Retinal pigment epithelial cell (primary cell): ENCODE data around the gene ASCC1.

ENCODE experiments used
- DNase-seq: peaks from one replicate; pipeline ENCODE4 v3.0.0-alpha.2; 2010; ENCODE audit warnings: low read depth
- H3K4me3 ChIP-seq: 2 replicates; pipeline ENCODE4 v1.5.1; 2011; ENCODE audit warnings: mild to moderate bottlenecking, low read length, control low read depth, moderate library complexity
- TF ChIP-seq, protein P1 (sequence below): conservative IDR thresholded peaks from 2 replicates; pipeline ENCODE4 v1.5.1; 2011; ENCODE audit warnings: low read depth, low read length, control low read depth, inconsistent platforms

ASCC1 gene

DNA sequence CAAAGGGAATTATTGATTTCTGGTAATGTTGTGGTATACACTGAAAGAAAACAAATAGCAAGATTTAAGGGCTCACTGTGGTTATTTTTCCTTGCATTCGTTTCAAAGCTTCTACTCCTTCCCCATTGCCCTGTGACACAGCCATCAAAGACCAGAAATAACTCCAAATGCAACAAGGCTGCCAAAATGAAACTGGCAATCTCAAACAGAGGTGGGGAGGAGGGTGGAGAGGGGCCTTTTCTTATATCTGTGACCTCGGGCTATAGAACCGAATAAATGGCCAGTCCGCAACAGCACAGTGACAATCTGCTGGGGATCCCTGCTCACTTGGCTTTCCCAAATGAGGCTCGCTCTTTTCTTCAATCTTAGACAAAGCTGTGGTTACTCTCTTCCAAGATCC is 110.4 kb downstream of the ASCC1 start:
- H3K4me3 ChIP-seq, result no peak overlapping the region
- DNase-seq, result no peak

DNA sequence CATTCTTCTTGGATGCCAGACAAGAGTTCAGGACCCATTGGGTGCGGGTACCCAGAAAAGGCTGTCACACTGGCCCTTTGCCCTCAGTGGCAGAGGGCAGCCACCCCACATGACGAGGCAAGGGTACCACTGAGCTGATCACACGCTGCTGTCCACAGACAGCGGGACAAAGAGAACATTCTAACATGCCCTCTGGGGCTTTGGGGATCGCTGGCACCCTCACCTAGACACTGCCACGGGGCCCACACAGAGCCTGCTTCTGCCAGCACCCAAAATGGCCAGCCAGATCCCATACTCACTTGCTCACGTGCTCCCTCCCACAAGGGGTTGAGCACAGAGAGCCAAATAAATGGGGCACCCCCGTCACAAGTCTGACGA is 111.0 kb downstream of the ASCC1 start:
- TF ChIP-seq, protein P1, sequence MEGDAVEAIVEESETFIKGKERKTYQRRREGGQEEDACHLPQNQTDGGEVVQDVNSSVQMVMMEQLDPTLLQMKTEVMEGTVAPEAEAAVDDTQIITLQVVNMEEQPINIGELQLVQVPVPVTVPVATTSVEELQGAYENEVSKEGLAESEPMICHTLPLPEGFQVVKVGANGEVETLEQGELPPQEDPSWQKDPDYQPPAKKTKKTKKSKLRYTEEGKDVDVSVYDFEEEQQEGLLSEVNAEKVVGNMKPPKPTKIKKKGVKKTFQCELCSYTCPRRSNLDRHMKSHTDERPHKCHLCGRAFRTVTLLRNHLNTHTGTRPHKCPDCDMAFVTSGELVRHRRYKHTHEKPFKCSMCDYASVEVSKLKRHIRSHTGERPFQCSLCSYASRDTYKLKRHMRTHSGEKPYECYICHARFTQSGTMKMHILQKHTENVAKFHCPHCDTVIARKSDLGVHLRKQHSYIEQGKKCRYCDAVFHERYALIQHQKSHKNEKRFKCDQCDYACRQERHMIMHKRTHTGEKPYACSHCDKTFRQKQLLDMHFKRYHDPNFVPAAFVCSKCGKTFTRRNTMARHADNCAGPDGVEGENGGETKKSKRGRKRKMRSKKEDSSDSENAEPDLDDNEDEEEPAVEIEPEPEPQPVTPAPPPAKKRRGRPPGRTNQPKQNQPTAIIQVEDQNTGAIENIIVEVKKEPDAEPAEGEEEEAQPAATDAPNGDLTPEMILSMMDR, result no peak
- no peak for DNase-seq

More for the DNA sequence above, 110.4 kb downstream of the ASCC1 start:
- TF ChIP-seq, protein P1, result no peak

DNA sequence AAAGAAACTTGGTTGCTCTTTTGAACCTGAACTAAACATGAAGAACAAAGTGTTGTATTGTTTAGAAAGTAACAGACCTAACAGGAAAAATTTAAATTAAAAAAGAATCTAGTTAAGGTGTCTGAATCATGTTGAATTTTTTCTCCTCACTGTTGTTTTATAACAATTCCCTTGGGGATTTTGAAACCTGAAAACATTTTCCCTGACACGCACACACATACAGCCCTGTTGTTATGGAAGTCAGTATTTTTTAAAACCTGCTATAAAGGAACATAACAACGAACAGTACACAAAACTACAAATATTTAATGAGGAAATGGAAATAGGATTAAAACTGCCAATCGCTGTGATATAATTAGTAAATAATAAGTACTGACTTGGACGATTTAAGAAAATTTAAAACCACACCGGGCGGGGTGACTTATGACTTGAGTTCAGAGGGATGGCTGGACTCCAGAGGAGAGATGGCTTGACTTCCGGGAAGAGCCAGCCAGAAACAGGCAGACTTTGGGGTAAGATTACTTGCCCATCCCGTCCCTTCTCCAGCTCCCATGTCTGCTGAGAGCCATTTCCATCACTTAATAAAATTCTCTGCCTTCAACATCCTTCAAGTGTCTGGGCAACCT is 111.5 kb downstream of the ASCC1 start:
- no peak overlapping the region for H3K4me3 ChIP-seq
- peak; percentile 6 for DNase-seq
- TF ChIP-seq, protein P1, result no peak

More for the DNA sequence above, 111.0 kb downstream of the ASCC1 start:
- no peak overlapping the region for H3K4me3 ChIP-seq

DNA sequence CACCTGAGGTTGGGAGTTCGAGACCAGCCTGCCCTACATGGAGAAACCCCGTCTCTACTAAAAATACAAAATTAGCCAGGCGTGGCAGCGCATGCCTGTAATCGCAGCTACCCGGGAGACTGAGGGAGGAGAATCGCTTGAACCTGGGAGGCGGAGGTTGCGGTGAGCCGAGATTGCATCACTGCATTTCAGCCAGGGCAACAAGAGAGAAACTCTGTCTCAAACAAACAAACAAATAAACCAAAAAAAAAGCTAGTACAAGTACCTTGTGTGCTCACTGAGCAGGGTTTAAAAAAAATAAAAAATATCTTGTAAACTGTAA is 116.5 kb downstream of the ASCC1 start:
- H3K4me3 ChIP-seq, result no peak overlapping the region
- TF ChIP-seq, protein P1, result no peak
- DNase-seq, result no peak

DNA sequence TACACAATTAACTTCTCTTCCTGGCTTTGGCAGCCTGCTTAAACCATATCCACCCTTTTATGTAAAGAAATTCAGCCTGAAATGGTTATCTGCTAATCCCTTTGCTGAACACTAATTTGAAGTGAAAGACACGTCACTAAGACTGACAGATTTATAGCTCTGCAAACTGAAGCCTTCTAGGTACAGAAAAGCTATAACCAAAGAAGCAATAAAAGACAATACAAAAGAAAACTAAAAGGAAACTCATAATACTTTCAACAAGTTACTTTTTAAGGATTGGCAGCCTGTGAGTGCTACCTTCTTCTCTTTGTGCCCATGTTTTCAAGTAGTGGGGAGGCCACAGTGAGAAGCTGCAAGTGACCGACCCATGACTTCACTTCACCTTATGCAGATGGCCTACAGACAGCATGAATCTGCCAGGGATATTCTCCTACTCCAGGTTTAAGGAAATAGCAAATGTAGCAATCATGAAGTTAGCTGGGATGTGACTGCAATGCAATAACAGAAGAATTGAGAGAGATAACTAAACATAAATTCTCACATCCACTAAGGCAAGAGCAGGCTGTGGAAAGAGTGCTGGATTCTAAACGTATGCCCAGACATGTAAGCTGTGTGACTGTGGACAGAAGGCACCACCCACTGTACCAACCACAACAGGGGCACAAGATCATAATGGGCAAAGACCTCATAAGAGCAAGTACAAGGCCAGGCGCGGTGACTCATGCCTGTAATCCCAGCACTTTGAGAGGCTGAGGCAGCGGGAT is 117.1 kb downstream of the ASCC1 start:
- TF ChIP-seq, protein P1, result no peak
- peak; percentile 44 for DNase-seq
- no peak overlapping the region for H3K4me3 ChIP-seq

DNA sequence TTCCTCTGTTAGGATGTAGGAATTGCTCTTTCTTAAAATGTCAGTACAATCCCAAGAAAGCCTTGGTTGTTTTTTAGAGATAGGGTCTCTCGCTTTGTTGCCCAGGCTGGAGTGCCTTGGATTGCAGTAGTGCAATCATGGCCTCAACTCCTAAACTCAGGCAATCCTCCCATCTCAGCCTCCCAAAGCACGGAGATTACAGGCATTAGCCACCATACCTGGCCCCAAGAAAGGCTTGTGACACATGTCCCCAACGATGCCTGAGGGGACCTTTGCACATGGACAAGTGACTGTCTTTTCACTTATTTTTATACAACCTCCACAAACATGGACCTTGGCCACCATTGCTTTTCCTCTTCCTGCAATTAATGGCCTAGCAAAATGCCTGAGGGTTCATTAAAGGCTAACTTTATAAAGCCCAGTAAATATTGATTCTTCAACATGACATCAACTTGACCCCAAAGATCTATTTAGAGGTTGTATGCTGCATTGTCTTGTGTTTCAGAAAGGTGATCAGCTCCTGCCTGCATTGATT is 117.7 kb downstream of the ASCC1 start:
- TF ChIP-seq, protein P1, result no peak
- H3K4me3 ChIP-seq, result no peak overlapping the region
- DNase-seq, result no peak
